Thyroid gland (tissue), 4 donors: ENCODE measurements around the gene SMIM29.

ENCODE experiments used
- CTCF ChIP-seq, 6 experiments: fragments of 200-600 bp in 3 of 6; fragments of 450-650 bp in 3 of 6; sonication (generic) in 3 of 6; IDR thresholded peaks; one replicate each; pipeline ENCODE4 v1.5.1; 2016 to 2019; ENCODE audit warnings: antibody characterized with exemption in 6 of 6, mild to moderate bottlenecking in 2 of 6, inconsistent platforms in 1 of 6, moderate library complexity in 1 of 6
- POLR2A ChIP-seq, 2 donors: fragments of 450-650 bp; IDR thresholded peaks; one replicate each; pipeline ENCODE4 v1.6.1; 2017; ENCODE audit warnings: antibody characterized with exemption in 2 of 2, mild to moderate bottlenecking in 2 of 2, moderate library complexity in 1 of 2

- TF ChIP-seq CTCF (IDR thresholded peaks at IDR 0.05) (no peak), POLR2A (IDR thresholded peaks at IDR 0.05) (no peak)
Observed at GRCh38 chr6:34225551-34225950, 23.3 kb downstream of the SMIM29 start.
